Peyer's patch (tissue), 4 donors: ENCODE data around the gene VARS1.

Source experiments
- CTCF ChIP-seq, 6 experiments: fragments of 450-650 bp in 4 of 6; fragments of 200-600 bp in 2 of 6; sonication (generic) in 1 of 6; IDR thresholded peaks; one replicate each; pipeline ENCODE4 v1.5.1; 2017 to 2019; ENCODE audit warnings: antibody characterized with exemption in 6 of 6, mild to moderate bottlenecking in 3 of 6, moderate library complexity in 1 of 6
- POLR2A ChIP-seq, 2 donors: fragments of 450-650 bp; IDR thresholded peaks; one replicate each; pipeline ENCODE4 v1.5.1; 2017; ENCODE audit warnings: antibody characterized with exemption in 2 of 2, mild to moderate bottlenecking in 2 of 2, moderate library complexity in 2 of 2

- TF ChIP-seq CTCF (IDR thresholded peaks at IDR 0.05) (no peak), POLR2A (IDR thresholded peaks at IDR 0.05) (no peak)
These were observed 41.2 kb upstream of the VARS1 start for GRCh38 chr6:31836474-31837368.
